Mesendoderm (in vitro differentiated cells): ENCODE results near the gene GSTM2.
A peak's percentile ranks its signal among the peaks of the same experiment; 100 is the strongest.

Experiments used
- DNase-seq: peaks from one replicate; pipeline ENCODE4 v3.0.0; 2013
- H2AK5ac ChIP-seq: 2 replicates; pipeline ENCODE4 v1.6.1; 2013; ENCODE audit warnings: low read length, inconsistent platforms
- H2BK120ac ChIP-seq: 2 replicates; pipeline ENCODE4 v1.6.1; 2013; ENCODE audit warnings: low read depth, mild to moderate bottlenecking, low read length, moderate library complexity, mixed read lengths
- H2BK15ac ChIP-seq: replicated peaks from 2 replicates; pipeline ENCODE4 v1.6.1; 2013; ENCODE audit warnings: low read depth, mild to moderate bottlenecking, moderate library complexity
- H2BK5ac ChIP-seq: 2 replicates; pipeline ENCODE4 v1.6.1; 2013; ENCODE audit warnings: low read length, inconsistent platforms
- H3K18ac ChIP-seq: 2 replicates; pipeline ENCODE4 v1.6.1; 2013; ENCODE audit warnings: mild to moderate bottlenecking, low read length, mixed read lengths
- H3K23ac ChIP-seq: one replicate; pipeline ENCODE4 v1.6.1; 2013; ENCODE audit warnings: low read length
- H3K27ac ChIP-seq: 2 replicates; pipeline ENCODE4 v1.5.1; 2013; ENCODE audit warnings: low read depth, mild to moderate bottlenecking, inconsistent platforms, low read length, moderate library complexity
- H3K27me3 ChIP-seq: 2 replicates; pipeline ENCODE4 v1.6.1; 2013; ENCODE audit warnings: low read length, control low read depth, mild to moderate bottlenecking, inconsistent platforms; ENCODE audit not compliant: insufficient read depth, poor library complexity
- H3K36me3 ChIP-seq: 2 replicates; pipeline ENCODE4 v1.6.1; 2013; ENCODE audit warnings: low read length, inconsistent platforms; ENCODE audit not compliant: control insufficient read depth, insufficient read depth
- H3K4ac ChIP-seq: one replicate; pipeline ENCODE4 v1.6.1; 2013; ENCODE audit warnings: low read depth, mild to moderate bottlenecking, low read length, moderate library complexity
- H3K4me1 ChIP-seq: 2 replicates; pipeline ENCODE4 v1.6.1; 2013; ENCODE audit warnings: low read depth, low read length, inconsistent platforms; ENCODE audit not compliant: control insufficient read depth
- H3K4me2 ChIP-seq: 2 replicates; pipeline ENCODE4 v1.6.1; 2013; ENCODE audit warnings: low read length
- H3K4me3 ChIP-seq: 2 replicates; pipeline ENCODE4 v1.5.1; 2013; ENCODE audit warnings: mild to moderate bottlenecking, low read length
- H3K56ac ChIP-seq: one replicate; pipeline ENCODE4 v1.6.1; 2013; ENCODE audit warnings: low read length
- H3K79me1 ChIP-seq: 2 replicates; pipeline ENCODE4 v1.6.1; 2013; ENCODE audit warnings: low read length, inconsistent platforms
- H3K79me2 ChIP-seq: 2 replicates; pipeline ENCODE4 v1.6.1; 2013; ENCODE audit warnings: mild to moderate bottlenecking, low read length; ENCODE audit not compliant: control insufficient read depth, insufficient read depth
- H3K9ac ChIP-seq: 2 replicates; pipeline ENCODE4 v1.6.1; 2013; ENCODE audit warnings: low read length, inconsistent platforms
- H4K5ac ChIP-seq: one replicate; pipeline ENCODE4 v1.6.1; 2013; ENCODE audit warnings: low read length
- H4K8ac ChIP-seq: one replicate; pipeline ENCODE4 v1.6.1; 2013; ENCODE audit warnings: low read depth, mild to moderate bottlenecking, control low read depth, low read length, moderate library complexity
- WGBS: extraction: QIAGEN DNeasy Blood & Tissue Kit; methylation state at CpG from one replicate; pipeline ENCODE4 v1.1.7; 2013; ENCODE audit warnings: low lambda C conversion rate, missing lambda C conversion rate; ENCODE audit not compliant: insufficient coverage; ENCODE audit errors: extremely low coverage; 5-methylcytosine and 5-hydroxymethylcytosine counted together

The GSTM2 gene

DNA sequence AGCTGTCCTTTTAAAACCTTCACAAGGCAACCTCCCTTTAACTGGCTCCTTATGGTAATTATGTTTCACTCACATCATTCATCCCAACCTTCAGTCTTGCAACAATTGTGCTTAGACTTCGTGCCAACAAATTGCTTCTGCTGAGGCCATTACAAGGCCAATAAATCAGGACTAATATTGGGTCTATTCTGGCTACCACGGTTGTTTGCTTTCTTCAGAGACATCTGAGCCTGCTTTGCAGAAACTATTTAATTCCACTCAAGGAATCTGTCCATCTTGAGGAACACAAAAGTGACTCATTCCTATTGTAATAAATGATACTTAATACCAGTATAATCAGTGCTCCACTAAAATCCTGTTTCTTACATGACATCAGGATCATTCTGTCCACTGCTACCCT is 14.6 kb upstream of the GSTM2 start:
- Histone ChIP-seq H2AK5ac (no peak overlapping the region), H3K56ac (no peak overlapping the region), H2BK5ac (no peak overlapping the region), H3K4me3 (no peak overlapping the region), H3K23ac (no peak overlapping the region), H3K18ac (no peak overlapping the region), H3K79me2 (no peaks in the 10 kb centered on the region), H3K9ac (no peak overlapping the region), H4K8ac (no peak overlapping the region), H4K5ac (no peak overlapping the region), H3K36me3 (no peaks in the 10 kb centered on the region), H3K27me3 (peaks cover 3% of the 10 kb centered on the region), H2BK15ac (no peak overlapping the region), H3K27ac (no peak overlapping the region), H3K4ac (no peak overlapping the region), H3K4me1 (peaks cover 2% of the 10 kb centered on the region), H3K79me1 (no peaks in the 10 kb centered on the region), H2BK120ac (no peak overlapping the region), H3K4me2 (no peak overlapping the region)
- DNase-seq = no peak
- WGBS = no CpG with 5 or more reads among the region's 2 CpGs

DNA sequence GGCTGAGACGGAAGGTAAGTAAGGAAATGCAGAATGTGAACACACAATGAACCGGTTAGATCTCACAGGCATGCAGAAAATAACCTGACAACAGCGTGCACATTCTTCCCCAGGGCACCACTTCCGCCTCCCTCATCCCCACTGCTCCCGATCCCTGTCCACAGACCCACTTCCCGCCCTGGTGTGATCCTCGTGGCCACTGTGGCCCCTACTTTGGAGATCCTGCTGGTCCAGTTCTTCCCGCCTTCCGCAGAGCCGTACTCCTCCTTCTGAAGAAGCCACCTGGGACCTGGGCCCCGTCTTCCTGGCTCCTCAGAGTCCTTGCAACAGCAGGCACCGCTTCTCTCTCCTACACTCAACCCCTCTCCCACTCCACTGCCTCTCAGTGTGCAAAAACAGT is 13.3 kb upstream of the GSTM2 start:
- Histone ChIP-seq H3K36me3 (no peaks in the 10 kb centered on the region), H3K4me2 (no peak overlapping the region)

GRCh38 chr1:109655615-109656519 is 12.0 kb upstream of the GSTM2 start, which contains the start of gene GSTM4:
Gene GSTM4, plus strand, starts transcription at chr1:109656099. Its CDS starts 291 bp downstream, at chr1:109656390.
- Histone ChIP-seq H3K79me1 (no peaks in the 10 kb centered on the region), H3K27me3 (peaks cover 3% of the 10 kb centered on the region), H2BK120ac (no peak within 1 kb of the TSS), H3K79me2 (no peaks in the 10 kb centered on the region), H4K5ac (no peak within 1 kb of the TSS), H3K18ac (no peak within 1 kb of the TSS), H3K56ac (peak within 1 kb of the TSS; percentile 91), H3K4me1 (peaks cover 2% of the 10 kb centered on the region), H3K9ac (peak within 1 kb of the TSS; percentile 78), H3K36me3 (no peaks in the 10 kb centered on the region), H4K8ac (no peak within 1 kb of the TSS), H2BK15ac (no peak within 1 kb of the TSS), H2AK5ac (no peak within 1 kb of the TSS), H3K27ac (no peak within 1 kb of the TSS), H3K4ac (no peak within 1 kb of the TSS), H2BK5ac (no peak within 1 kb of the TSS), H3K4me3 (peak within 1 kb of the TSS; percentile 70), H3K4me2 (peak within 1 kb of the TSS; percentile 90), H3K23ac (no peak within 1 kb of the TSS)
- peak; percentile 85 for DNase-seq
- no CpG with 5 or more reads among the region's 54 CpGs for WGBS

More for the DNA sequence above, 13.3 kb upstream of the GSTM2 start:
- no peak overlapping the region for H3K23ac ChIP-seq
- no peak overlapping the region for H2BK120ac ChIP-seq
- WGBS = no CpG with 5 or more reads among the region's 12 CpGs
- no peak overlapping the region for H2AK5ac ChIP-seq
- no peak overlapping the region for H2BK15ac ChIP-seq
- peaks cover 2% of the 10 kb centered on the region for H3K4me1 ChIP-seq
- no peak overlapping the region for H4K5ac ChIP-seq
- H3K4ac ChIP-seq = no peak overlapping the region
- H3K79me1 ChIP-seq = no peaks in the 10 kb centered on the region
- no peak for DNase-seq
- H2BK5ac ChIP-seq = no peak overlapping the region
- no peak overlapping the region for H3K4me3 ChIP-seq
- no peak overlapping the region for H4K8ac ChIP-seq
- no peak overlapping the region for H3K27ac ChIP-seq
- no peak overlapping the region for H3K56ac ChIP-seq
- H3K27me3 ChIP-seq = peaks cover 3% of the 10 kb centered on the region
- H3K18ac ChIP-seq = no peak overlapping the region
- H3K9ac ChIP-seq = no peak overlapping the region
- no peaks in the 10 kb centered on the region for H3K79me2 ChIP-seq

DNA sequence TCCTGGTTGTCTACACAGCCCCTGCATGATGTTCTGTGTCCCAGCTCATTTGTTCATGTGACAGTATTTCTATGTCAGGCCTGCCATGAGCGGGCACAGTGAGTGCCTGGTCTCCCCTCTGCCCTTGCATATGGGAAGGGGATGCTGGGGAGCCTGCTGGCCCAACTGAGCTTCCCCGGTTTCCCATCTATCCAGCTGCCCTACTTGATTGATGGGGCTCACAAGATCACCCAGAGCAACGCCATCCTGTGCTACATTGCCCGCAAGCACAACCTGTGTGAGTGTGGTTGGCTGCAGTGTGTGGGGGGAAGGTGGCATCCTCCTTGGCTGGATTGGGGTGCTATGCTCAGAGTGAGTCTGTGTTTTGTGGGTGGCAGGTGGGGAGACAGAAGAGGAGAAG is 10.5 kb upstream of the GSTM2 start:
- H3K9ac ChIP-seq = no peak overlapping the region
- no peak overlapping the region for H4K8ac ChIP-seq
- no peak overlapping the region for H2BK120ac ChIP-seq
- no peak for DNase-seq
- no peaks in the 10 kb centered on the region for H3K36me3 ChIP-seq
- no peak overlapping the region for H3K27ac ChIP-seq
- no peak overlapping the region for H2AK5ac ChIP-seq
- H3K27me3 ChIP-seq = peaks cover 3% of the 10 kb centered on the region
- no peak overlapping the region for H3K4me3 ChIP-seq
- no peak overlapping the region for H3K4me2 ChIP-seq
- H3K79me1 ChIP-seq = no peaks in the 10 kb centered on the region
- no peak overlapping the region for H2BK15ac ChIP-seq
- no peak overlapping the region for H3K23ac ChIP-seq
- no peak overlapping the region for H4K5ac ChIP-seq
- H3K79me2 ChIP-seq = no peaks in the 10 kb centered on the region
- no CpG with 5 or more reads among the region's 4 CpGs for WGBS
- H3K4me1 ChIP-seq = peaks cover 2% of the 10 kb centered on the region
- H3K18ac ChIP-seq = no peak overlapping the region
- H3K4ac ChIP-seq = no peak overlapping the region
- H2BK5ac ChIP-seq = no peak overlapping the region
- H3K56ac ChIP-seq = no peak overlapping the region

DNA sequence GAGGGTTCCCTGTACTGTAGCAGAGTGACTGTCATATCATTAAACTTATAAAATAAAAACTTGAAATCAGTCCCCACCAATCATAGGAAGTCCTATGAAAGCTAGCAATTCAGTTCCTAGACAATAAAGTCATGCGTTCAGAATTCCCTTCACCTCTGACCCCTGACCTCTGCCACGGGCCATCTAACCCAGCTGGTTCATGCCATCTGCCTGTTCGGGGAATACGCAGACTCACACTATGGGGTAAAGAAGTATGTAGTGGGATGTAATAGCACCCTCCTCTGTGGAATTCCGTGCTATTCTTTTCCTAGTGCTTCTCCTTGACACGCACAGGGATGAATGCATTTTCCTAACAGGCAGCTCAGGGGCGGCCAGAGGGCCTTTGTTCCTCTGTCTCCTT is 9.9 kb upstream of the GSTM2 start:
- Histone ChIP-seq H3K9ac (no peak overlapping the region), H3K27ac (no peak overlapping the region), H3K27me3 (peaks cover 3% of the 10 kb centered on the region)

More for the DNA sequence above, 9.9 kb upstream of the GSTM2 start:
- no peak overlapping the region for H3K4ac ChIP-seq
- no peak overlapping the region for H4K5ac ChIP-seq
- H3K36me3 ChIP-seq = no peaks in the 10 kb centered on the region
- no CpG with 5 or more reads among the region's 7 CpGs for WGBS
- H3K4me1 ChIP-seq = peaks cover 2% of the 10 kb centered on the region
- no peak overlapping the region for H2BK15ac ChIP-seq
- H3K18ac ChIP-seq = no peak overlapping the region
- H3K4me2 ChIP-seq = no peak overlapping the region
- no peak overlapping the region for H2BK120ac ChIP-seq
- no peaks in the 10 kb centered on the region for H3K79me2 ChIP-seq
- H3K79me1 ChIP-seq = no peaks in the 10 kb centered on the region
- H3K4me3 ChIP-seq = no peak overlapping the region
- no peak overlapping the region for H2BK5ac ChIP-seq
- H3K56ac ChIP-seq = no peak overlapping the region
- H4K8ac ChIP-seq = no peak overlapping the region
- H3K23ac ChIP-seq = no peak overlapping the region
- no peak overlapping the region for H2AK5ac ChIP-seq
- DNase-seq = no peak
